NOMO-1 treated with dmso at 0.1 percent for 144 hours (cell line): Measurements from ENCODE around the gene FBXO11.
"Not testable (repeated sequence)": the region's sequence is repeated elsewhere in the genome, so short reads cannot be mapped to it uniquely, and the experiment has no call there.

Source experiments
- DNase-seq: peaks from one replicate; lab custom pipeline; 2025; ENCODE audit not compliant: unreplicated experiment; lab: John Stamatoyannopoulos, UW

The FBXO11 gene

GRCh38 chr2:47862949-47863348, 43.3 kb downstream of the FBXO11 start:
- no peak for DNase-seq

DNA sequence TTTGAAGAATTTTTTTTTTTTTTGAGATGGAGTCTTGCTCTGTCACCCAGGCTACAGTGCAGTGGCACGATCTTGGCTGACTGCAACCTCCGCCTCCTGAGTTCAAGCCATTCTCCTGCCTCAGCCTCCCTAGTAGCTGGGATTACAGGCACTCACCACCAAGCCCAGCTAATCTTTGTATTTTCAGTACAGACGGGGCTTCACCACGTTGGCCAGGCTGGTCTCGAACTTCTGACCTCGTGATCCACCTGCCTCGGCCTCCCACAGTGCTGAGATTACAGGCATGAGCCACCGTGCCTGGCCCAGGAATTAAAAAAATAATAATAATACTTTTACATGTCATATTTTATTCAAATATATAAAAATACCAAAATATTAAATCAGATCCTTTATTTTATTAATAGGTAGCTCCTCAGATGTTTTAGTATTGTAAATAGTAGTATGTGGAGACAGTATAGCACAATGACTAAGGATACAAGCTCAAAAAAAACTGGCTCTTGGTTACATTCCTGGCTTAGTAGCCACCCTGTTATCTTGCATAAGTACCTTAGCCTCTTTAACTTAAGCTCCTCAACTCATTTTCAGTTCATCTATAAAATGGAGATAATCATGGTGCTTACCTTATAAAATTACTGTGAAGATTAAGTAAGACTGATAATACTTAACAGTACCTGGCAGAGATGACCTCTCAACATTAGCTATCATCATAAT, 53.1 kb downstream of the FBXO11 start:
- not testable (repeated sequence) for DNase-seq

- DNase-seq = no peak
Measured at GRCh38 chr2:47850198-47850597, 56.1 kb downstream of the FBXO11 start.

GRCh38 chr2:47849368-47849767, 56.9 kb downstream of the FBXO11 start:
- no peak for DNase-seq

GRCh38 chr2:47844162-47844561, 62.1 kb downstream of the FBXO11 start:
- no peak for DNase-seq

GRCh38 chr2:47843407-47843806, 62.9 kb downstream of the FBXO11 start:
- DNase-seq = no peak

- DNase-seq = no peak
Measured at GRCh38 chr2:47842846-47843245, 63.5 kb downstream of the FBXO11 start.

- no peak for DNase-seq
Measured at GRCh38 chr2:47838686-47839085, 67.6 kb downstream of the FBXO11 start.

DNA sequence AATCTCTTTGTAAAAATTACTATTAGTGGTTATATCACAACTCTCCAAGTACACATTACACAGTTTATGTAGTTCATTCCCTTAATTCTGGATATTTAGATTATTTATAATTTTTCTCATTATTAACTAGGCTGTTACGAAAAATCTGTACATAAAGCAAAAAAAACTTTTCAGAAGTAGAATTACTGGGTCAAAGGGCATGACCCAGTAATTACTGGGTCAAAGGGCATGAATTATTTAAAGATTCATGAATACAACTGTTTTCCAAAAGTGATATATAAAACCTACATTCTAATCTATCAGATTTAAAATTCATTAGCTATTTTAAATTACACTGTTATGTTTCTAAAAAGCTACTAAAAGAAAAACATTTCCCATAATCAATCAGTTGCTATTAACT, 68.0 kb downstream of the FBXO11 start:
- no peak for DNase-seq

- DNase-seq = no peak
Measured at GRCh38 chr2:47833516-47833968, 72.8 kb downstream of the FBXO11 start.

DNA sequence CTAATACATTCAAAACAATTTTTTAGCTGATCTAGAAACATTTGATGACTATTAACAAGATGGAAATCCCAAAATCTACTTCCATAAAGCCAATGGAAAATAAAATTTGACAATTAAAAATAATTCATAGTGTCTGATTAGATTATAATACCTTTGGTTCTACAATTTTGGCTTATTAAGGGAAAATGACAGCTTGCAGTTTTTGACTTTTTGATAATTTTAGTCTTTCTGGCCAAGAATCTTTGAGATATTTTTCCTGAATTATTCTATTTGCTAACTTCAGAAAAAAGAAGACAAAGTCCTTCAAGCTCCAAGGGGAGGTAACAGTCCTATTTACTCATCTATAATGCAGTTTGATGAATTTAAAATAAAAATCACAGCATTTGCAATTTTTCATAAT, 83.8 kb downstream of the FBXO11 start:
- no peak for DNase-seq

DNA sequence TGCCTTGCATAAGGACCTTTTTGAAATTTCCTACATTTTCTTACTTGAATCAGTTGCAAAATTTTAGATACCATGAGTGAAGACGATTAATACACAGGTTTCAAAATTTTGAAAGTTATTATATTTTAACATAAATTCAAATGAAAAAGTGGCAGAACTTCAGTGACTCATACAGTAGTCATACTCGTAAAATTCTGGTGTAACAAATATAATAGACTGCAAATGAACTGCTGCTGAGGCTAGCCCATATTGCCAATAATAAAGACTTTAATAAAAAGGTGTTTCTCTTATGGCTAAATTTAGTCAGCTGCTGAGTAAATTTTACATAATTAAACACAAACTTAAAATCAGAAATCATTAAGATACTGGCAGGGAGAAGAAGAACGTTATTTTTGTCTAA, 86.5 kb downstream of the FBXO11 start:
- no peak for DNase-seq

- DNase-seq = no peak
Measured at GRCh38 chr2:47818777-47819176, 87.5 kb downstream of the FBXO11 start.

DNA sequence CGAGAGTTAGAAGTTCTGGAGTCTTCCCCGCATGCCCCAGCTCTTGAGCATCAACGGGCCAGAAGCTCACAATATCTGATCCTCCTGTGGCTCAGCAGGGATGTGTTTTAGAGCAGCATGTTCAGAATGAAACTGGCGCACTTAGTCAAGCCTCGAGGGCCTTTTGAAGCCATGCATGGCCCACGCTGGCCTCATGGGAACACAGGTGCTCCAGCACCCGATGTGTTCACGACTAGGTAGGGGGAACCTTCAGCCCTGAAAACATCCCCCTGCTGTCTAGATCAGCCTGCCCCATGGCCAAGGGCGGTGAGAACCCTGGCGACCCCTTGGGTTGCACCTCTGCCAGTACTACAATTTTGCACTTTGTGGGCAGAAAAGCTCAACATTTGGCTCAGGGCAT, 90.5 kb downstream of the FBXO11 start:
- no peak for DNase-seq

- DNase-seq = no peak
Measured at GRCh38 chr2:47811668-47812067, 94.6 kb downstream of the FBXO11 start.

DNA sequence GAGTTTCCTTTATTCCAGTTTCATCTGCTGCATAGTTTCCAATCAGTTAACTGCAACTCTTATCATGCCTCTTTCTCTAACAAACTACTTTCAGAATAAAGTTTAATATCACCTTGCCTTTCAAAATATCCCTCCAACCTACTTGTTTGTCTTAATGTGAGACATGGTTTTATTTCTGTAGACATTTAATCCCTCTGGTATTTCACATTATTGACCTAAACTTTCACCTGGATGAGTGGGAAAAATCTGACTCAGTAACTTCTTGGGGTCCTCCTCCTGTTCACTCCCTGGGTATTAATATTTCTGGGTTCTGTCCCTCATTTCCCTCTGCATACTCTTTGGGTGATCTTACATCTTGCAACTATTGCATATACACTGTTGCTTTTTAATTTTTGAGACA, 95.4 kb downstream of the FBXO11 start:
- no peak for DNase-seq

GRCh38 chr2:47809903-47810302, 96.4 kb downstream of the FBXO11 start:
- no peak for DNase-seq

DNA sequence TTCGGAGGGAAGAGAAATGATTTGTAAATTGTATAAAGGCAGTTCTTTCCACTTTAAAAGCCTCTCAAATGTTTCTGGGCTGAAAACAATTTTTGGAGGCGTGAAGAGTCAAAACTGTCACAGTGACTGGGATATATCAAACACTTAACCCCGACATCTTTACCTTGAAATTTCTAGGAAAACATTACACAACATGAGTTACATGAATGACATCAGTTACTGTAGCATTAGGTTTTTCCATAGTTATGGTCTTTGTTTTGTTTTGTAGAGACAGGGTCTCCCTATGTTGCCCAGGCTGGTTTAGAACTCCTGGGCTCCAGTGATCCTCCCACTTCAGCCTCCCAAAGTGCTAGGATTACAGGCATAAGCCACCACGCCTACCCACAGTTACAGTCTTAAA, 97.7 kb downstream of the FBXO11 start:
- DNase-seq = no peak

- no peak for DNase-seq
Measured at GRCh38 chr2:47805850-47806249, 100.4 kb downstream of the FBXO11 start.

GRCh38 chr2:47803770-47804169, 102.5 kb downstream of the FBXO11 start:
- no peak for DNase-seq

GRCh38 chr2:47803363-47803762, 102.9 kb downstream of the FBXO11 start:
- no peak for DNase-seq

- no peak for DNase-seq
Measured at GRCh38 chr2:47801118-47801517, 105.2 kb downstream of the FBXO11 start.

DNA sequence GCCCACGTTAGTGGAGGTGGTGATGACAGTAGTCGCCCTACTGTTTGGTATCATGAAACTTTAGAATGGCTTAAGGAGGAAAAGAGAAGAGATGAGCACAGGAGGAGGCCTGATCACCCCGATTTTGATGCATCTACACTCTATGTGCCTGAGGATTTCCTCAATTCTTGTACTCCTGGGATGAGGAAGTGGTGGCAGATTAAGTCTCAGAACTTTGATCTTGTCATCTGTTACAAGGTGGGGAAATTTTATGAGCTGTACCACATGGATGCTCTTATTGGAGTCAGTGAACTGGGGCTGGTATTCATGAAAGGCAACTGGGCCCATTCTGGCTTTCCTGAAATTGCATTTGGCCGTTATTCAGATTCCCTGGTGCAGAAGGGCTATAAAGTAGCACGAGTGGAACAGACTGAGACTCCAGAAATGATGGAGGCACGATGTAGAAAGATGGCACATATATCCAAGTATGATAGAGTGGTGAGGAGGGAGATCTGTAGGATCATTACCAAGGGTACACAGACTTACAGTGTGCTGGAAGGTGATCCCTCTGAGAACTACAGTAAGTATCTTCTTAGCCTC, 107.2 kb downstream of the FBXO11 start:
- DNase-seq = no peak
